OCI-LY7 (cell line): ENCODE measurements around the gene HSD17B1.

Source experiments
- EZH2phosphoT487 ChIP-seq: fragments of 200-600 bp; sonication (generic); IDR thresholded peaks from 2 replicates; pipeline ENCODE4 v1.6.1; 2018; ENCODE audit warnings: low read depth, borderline replicate concordance, mild to moderate bottlenecking, mixed run types, antibody characterized with exemption, low read length, moderate library complexity, mixed read lengths
- TF ChIP-seq, protein P1 (sequence below): fragments of 200-600 bp; sonication (generic); conservative IDR thresholded peaks from 2 replicates; pipeline ENCODE4 v1.5.1; 2014; ENCODE audit warnings: mild to moderate bottlenecking, antibody characterized with exemption, low read length, moderate library complexity, mixed read lengths

DNA sequence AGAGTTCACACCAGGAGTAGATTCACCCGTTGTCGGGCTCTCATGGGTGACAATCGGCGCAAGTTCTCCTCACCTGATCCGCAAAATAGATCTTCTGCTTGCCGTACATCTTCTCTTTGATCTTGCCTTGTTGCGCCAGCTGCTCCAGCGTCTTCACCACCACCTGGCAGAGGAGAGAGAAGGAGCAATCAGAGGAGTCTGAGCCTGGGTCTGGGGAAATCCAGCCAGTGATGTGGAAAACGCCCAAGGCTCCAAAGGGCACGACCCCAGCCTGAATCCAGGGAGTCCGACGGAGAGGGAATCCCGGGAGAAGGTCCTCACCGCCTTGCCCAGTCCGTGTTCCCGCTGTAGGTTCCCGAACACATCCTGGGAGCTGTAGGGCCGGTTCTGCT lies 24.4 kb downstream of the HSD17B1 start:
- TF ChIP-seq, protein P1, sequence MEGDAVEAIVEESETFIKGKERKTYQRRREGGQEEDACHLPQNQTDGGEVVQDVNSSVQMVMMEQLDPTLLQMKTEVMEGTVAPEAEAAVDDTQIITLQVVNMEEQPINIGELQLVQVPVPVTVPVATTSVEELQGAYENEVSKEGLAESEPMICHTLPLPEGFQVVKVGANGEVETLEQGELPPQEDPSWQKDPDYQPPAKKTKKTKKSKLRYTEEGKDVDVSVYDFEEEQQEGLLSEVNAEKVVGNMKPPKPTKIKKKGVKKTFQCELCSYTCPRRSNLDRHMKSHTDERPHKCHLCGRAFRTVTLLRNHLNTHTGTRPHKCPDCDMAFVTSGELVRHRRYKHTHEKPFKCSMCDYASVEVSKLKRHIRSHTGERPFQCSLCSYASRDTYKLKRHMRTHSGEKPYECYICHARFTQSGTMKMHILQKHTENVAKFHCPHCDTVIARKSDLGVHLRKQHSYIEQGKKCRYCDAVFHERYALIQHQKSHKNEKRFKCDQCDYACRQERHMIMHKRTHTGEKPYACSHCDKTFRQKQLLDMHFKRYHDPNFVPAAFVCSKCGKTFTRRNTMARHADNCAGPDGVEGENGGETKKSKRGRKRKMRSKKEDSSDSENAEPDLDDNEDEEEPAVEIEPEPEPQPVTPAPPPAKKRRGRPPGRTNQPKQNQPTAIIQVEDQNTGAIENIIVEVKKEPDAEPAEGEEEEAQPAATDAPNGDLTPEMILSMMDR: no peak
- TF ChIP-seq EZH2phosphoT487: no peak
